RWPE2 (cell line): ENCODE data around the gene SDCCAG8.

ENCODE experiments used
- ATAC-seq: fragments of 200-7000 bp; cut with Tn5 transposase; 3 replicates; pipeline ENCODE4 v1.9.1; 2021; ENCODE audit warnings: low read depth
- DNase-seq: peaks from one replicate; pipeline ENCODE4 v3.0.0-alpha.2; 2020; ENCODE audit warnings: low spot score
- H3K27ac ChIP-seq: fragments of 450-650 bp; 2 replicates; pipeline ENCODE4 v1.5.1; 2017; ENCODE audit warnings: mild to moderate bottlenecking; ENCODE audit not compliant: poor library complexity, severe bottlenecking
- H3K27me3 ChIP-seq: fragments of 250-450 bp; sonication (Bioruptor Pico); 2 replicates; pipeline ENCODE4 v1.5.1; 2021; ENCODE audit warnings: mild to moderate bottlenecking, moderate library complexity; ENCODE audit not compliant: insufficient read depth, poor library complexity, severe bottlenecking
- H3K36me3 ChIP-seq: fragments of 250-450 bp; sonication (Bioruptor Pico); 2 replicates; pipeline ENCODE4 v1.5.1; 2020; ENCODE audit warnings: low read depth, mild to moderate bottlenecking, moderate library complexity
- H3K4me1 ChIP-seq: fragments of 250-450 bp; sonication (Bioruptor Pico); 2 replicates; pipeline ENCODE4 v1.5.1; 2021; ENCODE audit warnings: mild to moderate bottlenecking, moderate library complexity; ENCODE audit not compliant: insufficient read depth, poor library complexity, severe bottlenecking
- H3K4me3 ChIP-seq: fragments of 250-450 bp; sonication (Bioruptor Pico); 2 replicates; pipeline ENCODE4 v1.5.1; 2021; ENCODE audit warnings: mild to moderate bottlenecking, moderate library complexity; ENCODE audit not compliant: severe bottlenecking
- H3K9me3 ChIP-seq: fragments of 250-450 bp; sonication (Bioruptor Pico); 2 replicates; pipeline ENCODE4 v1.5.1; 2021; ENCODE audit warnings: mild to moderate bottlenecking, moderate library complexity; ENCODE audit not compliant: severe bottlenecking
- TF ChIP-seq, protein P1 (sequence below): fragments of 450-650 bp; IDR thresholded peaks from one replicate; pipeline ENCODE4 v1.5.1; 2017; ENCODE audit warnings: mild to moderate bottlenecking, moderate library complexity; ENCODE audit not compliant: poor library complexity, severe bottlenecking

Gene SDCCAG8

DNA sequence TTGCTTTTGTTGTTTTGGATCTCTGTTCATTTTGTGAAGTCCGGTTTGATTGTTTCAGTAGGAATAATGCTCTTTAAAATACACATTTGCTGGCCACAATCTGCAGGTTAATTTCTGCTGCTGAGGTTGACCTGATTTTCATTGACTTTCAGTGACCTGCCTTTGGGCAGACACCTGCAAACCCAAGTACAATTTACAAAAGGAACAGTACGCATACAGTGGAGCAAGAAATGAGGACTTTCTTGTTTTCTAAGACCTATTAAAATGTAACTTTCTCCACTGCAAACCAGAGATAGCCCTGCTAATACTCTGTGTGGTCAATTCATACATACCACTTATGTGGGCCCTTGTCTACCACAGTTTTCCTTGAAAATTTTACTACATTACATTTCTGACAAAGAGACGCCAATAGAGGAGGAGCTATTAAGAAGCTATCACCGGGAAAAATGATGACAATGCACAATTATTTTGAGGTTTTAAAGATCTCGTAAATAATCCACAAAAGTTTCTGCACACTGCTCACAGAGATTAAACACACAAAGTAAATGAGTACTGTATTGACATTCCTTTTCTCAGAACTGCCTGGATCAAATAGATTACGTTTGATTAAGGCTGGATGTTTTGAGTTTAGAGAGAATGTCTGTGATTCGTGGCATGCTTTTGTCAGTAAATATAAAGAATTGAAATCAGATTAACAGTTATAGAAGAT lies 141.9 kb downstream of the SDCCAG8 start:
- no peak overlapping the region for H3K4me3 ChIP-seq
- no peaks in the 10 kb centered on the region for H3K27me3 ChIP-seq
- DNase-seq (no peak), ATAC-seq (no peak)
- no peaks in the 10 kb centered on the region for H3K9me3 ChIP-seq
- no peak overlapping the region for H3K27ac ChIP-seq
- TF ChIP-seq, protein P1, sequence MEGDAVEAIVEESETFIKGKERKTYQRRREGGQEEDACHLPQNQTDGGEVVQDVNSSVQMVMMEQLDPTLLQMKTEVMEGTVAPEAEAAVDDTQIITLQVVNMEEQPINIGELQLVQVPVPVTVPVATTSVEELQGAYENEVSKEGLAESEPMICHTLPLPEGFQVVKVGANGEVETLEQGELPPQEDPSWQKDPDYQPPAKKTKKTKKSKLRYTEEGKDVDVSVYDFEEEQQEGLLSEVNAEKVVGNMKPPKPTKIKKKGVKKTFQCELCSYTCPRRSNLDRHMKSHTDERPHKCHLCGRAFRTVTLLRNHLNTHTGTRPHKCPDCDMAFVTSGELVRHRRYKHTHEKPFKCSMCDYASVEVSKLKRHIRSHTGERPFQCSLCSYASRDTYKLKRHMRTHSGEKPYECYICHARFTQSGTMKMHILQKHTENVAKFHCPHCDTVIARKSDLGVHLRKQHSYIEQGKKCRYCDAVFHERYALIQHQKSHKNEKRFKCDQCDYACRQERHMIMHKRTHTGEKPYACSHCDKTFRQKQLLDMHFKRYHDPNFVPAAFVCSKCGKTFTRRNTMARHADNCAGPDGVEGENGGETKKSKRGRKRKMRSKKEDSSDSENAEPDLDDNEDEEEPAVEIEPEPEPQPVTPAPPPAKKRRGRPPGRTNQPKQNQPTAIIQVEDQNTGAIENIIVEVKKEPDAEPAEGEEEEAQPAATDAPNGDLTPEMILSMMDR = no peak
- no peaks in the 10 kb centered on the region for H3K4me1 ChIP-seq
- no peaks in the 10 kb centered on the region for H3K36me3 ChIP-seq

DNA sequence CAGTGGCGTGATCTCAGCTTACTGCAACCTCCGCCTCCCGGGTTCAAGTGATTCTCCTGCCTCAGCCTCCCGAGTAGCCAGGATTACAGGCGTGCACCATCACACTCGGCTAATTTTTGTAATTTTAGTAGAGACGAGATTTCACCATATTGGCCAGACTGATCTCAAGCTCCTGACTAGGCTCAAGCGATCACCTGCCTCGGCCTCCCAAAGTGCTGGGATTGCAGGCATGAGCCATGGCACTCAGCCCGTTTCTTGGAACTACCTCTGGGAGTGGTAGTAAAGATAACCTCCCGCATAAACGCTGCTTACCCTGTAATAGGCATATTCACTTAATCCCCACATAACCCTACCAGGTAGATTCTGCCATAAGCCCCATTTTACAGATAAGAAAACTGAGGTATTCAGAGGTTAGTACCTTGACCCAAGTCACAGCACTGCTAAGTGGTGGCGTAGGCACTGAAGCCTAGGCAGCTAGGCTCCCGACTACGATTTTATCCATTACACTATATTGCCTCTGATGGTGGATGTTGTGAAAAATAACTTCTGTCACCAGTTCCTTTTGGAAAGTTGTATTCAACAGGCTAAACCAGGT lies 143.8 kb downstream of the SDCCAG8 start:
- no peak overlapping the region for H3K4me3 ChIP-seq
- no peaks in the 10 kb centered on the region for H3K4me1 ChIP-seq
- DNase-seq (no peak), ATAC-seq (no peak)
- H3K27me3 ChIP-seq = no peaks in the 10 kb centered on the region
- no peak overlapping the region for H3K27ac ChIP-seq
- no peaks in the 10 kb centered on the region for H3K36me3 ChIP-seq
- no peaks in the 10 kb centered on the region for H3K9me3 ChIP-seq
- TF ChIP-seq, protein P1 = no peak

DNA sequence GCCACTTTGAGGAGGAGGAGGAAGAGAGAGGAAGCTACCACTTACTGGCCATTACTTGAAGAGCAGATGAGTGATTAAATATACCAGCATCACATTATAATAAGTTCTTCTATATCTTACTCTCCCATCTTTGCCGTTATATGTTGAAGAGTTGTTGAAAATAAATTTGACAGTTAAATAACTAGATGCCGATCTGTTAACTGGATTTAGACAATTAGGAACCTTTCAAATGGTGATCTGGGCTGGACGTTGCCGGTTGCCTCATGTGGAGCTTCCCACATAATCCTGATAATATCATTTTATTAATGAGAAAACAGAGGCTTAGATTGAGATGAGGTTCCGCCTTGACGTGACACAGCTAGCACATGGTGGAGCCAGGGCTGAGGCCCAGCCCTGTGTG lies 147.0 kb downstream of the SDCCAG8 start:
- Histone ChIP-seq H3K36me3 (0 out of 2 replicates have a peak, but pooled peaks cover 3% of the 10 kb centered on the region), H3K27me3 (no peaks in the 10 kb centered on the region), H3K4me3 (no peak overlapping the region), H3K27ac (no peak overlapping the region), H3K9me3 (no peaks in the 10 kb centered on the region), H3K4me1 (peaks cover 3% of the 10 kb centered on the region)
- DNase-seq = no peak
- no peak for ATAC-seq
- TF ChIP-seq, protein P1 = no peak

DNA sequence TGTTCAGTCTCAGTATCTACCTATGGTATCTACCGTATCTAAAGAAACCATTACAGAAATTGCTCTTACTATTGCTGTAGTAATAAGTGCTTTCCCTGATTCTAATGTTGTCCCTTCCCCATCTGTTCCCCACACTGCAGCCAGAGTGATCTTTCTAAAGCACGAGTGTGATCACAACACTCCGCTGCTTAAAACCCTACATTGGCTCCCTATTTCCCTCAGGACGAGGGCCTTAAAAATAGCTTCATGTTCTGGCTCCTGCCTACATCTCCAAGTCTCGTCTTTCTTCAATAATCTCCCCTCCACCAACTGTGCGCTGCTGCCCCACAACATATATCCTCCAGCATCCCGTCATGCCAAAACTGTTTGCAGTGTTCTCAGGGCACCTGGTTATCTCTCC lies 150.6 kb downstream of the SDCCAG8 start:
- H3K27ac ChIP-seq = no peak overlapping the region
- TF ChIP-seq, protein P1 = no peak
- no peaks in the 10 kb centered on the region for H3K9me3 ChIP-seq
- ATAC-seq (no peak), DNase-seq (no peak)
- 0 out of 2 replicates have a peak, but pooled peaks cover 3% of the 10 kb centered on the region for H3K36me3 ChIP-seq
- peaks cover 3% of the 10 kb centered on the region for H3K4me1 ChIP-seq
- H3K27me3 ChIP-seq = no peaks in the 10 kb centered on the region
- no peak overlapping the region for H3K4me3 ChIP-seq
